AG04449 (cell line): ENCODE data around the gene DRC3.

Experiments used
- CTCF ChIA-PET: fragments of 350-600 bp; formaldehyde crosslinking; extraction: SDS; loops from one replicate; lab custom pipeline; 2021; ENCODE audit warnings: antibody characterized with exemption; lab: Yijun Ruan, JAX
- POLR2A ChIA-PET: fragments of 400-600, 350-600 bp; formaldehyde crosslinking; extraction: SDS; loops from one replicate; lab custom pipeline; 2020; ENCODE audit warnings: antibody characterized with exemption, inconsistent platforms; lab: Yijun Ruan, JAX
- DNase-seq: peaks from one replicate; pipeline ENCODE4 v3.0.0-alpha.2; 2010; ENCODE audit warnings: low read depth, low spot score
- H3K4me3 ChIP-seq: 2 replicates; pipeline ENCODE4 v1.5.1; 2011; ENCODE audit warnings: low read depth, mild to moderate bottlenecking, control low read depth, low read length
- TF ChIP-seq, protein P1 (sequence below): IDR thresholded peaks from one replicate; pipeline ENCODE4 v1.5.1; 2011; ENCODE audit warnings: mild to moderate bottlenecking, moderate library complexity, low read length, control low read depth, inconsistent platforms; ENCODE audit not compliant: insufficient read depth; ENCODE audit errors: missing control alignments

The DRC3 gene

DNA sequence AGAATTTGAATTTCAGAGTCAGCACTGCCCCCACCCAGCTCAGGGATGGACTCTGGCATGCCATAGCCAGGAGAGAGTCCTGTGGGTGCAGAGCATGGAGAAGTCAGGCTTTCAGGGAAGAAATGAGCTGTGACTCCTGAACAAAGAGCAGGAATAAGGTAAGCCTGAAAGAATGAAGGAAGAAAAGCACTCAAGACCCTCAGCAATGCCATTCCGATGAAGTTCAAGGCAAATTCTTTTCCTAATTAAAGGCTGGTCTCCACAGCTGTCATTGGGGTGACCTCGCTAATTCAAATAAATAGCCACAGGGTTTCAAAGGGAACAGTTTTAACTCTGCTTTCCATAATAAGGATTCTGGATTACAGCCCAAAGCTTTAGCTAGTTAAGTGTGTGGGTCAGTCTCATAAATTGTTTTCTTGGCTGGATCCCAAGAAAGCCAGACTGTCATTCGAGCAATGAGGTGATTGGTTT, 32.2 kb upstream of the DRC3 start:
- H3K4me3 ChIP-seq, result no peak overlapping the region
- POLR2A ChIA-PET, result interaction anchor here (1.3 kb wide), 1 partner anchor 19 kb away, joined by 3 read pairs; no protein-coding TSS in a partner anchor
- DNase-seq, result no peak
- CTCF ChIA-PET, result interaction anchor here (1.0 to 8.5 kb wide), 3 partner anchors 21 to 93 kb away, joined by 3 to 56 read pairs (median 4); no protein-coding TSS in a partner anchor
- TF ChIP-seq, protein P1, sequence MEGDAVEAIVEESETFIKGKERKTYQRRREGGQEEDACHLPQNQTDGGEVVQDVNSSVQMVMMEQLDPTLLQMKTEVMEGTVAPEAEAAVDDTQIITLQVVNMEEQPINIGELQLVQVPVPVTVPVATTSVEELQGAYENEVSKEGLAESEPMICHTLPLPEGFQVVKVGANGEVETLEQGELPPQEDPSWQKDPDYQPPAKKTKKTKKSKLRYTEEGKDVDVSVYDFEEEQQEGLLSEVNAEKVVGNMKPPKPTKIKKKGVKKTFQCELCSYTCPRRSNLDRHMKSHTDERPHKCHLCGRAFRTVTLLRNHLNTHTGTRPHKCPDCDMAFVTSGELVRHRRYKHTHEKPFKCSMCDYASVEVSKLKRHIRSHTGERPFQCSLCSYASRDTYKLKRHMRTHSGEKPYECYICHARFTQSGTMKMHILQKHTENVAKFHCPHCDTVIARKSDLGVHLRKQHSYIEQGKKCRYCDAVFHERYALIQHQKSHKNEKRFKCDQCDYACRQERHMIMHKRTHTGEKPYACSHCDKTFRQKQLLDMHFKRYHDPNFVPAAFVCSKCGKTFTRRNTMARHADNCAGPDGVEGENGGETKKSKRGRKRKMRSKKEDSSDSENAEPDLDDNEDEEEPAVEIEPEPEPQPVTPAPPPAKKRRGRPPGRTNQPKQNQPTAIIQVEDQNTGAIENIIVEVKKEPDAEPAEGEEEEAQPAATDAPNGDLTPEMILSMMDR, result no peak

DNA sequence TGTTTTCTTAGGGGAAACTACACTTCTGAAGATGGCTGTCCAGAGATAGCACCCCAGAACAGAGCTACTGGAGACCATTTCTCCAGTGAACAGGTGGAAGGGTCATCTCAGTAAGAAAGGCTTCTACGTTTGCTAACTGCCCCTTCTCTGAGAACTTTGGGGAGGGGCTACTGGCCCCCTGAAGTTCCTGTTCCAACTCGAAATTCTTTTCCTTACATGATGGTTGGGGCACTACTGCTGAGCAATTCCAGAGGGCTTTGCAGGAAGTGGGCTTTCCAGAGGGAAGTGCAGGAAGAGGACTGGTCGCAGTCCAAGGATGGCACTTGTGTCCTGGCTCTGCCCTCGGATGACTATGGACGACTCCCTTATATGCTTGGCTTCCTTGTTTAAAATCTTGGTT, 31.6 kb upstream of the DRC3 start:
- POLR2A ChIA-PET, result interaction anchor here (1.3 kb wide), 1 partner anchor 20 kb away, joined by 3 read pairs; no protein-coding TSS in a partner anchor
- TF ChIP-seq, protein P1, result no peak
- DNase-seq, result no peak
- H3K4me3 ChIP-seq, result no peak overlapping the region
- CTCF ChIA-PET, result interaction anchor here (1.0 to 8.5 kb wide), 3 partner anchors 21 to 93 kb away, joined by 3 to 56 read pairs (median 4); no protein-coding TSS in a partner anchor

DNA sequence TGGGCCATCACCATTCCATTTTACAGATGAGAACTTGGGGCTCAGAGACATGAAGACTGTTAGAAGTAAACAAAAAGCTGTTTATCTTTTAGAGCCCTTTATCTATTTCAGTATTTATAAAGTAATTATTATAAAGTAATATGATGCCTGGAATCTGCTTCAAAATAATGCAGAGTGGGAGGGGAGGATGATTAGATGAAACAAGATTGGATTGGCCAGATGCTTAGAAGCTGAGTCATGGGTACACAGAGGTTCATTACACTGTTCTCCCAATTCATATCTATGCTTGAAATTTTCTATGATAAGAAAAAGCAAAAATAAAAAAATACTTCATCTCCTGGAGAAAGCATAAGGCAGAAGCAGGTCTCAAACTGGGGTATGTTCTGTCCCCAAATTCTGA, 29.8 kb upstream of the DRC3 start:
- CTCF ChIA-PET, result interaction anchor here (2.1 to 8.5 kb wide), 2 partner anchors 23 to 52 kb away, joined by 4 to 56 read pairs; no protein-coding TSS in a partner anchor
- H3K4me3 ChIP-seq, result no peak overlapping the region
- no peak for DNase-seq
- POLR2A ChIA-PET, result no interaction called here
- TF ChIP-seq, protein P1, result no peak

DNA sequence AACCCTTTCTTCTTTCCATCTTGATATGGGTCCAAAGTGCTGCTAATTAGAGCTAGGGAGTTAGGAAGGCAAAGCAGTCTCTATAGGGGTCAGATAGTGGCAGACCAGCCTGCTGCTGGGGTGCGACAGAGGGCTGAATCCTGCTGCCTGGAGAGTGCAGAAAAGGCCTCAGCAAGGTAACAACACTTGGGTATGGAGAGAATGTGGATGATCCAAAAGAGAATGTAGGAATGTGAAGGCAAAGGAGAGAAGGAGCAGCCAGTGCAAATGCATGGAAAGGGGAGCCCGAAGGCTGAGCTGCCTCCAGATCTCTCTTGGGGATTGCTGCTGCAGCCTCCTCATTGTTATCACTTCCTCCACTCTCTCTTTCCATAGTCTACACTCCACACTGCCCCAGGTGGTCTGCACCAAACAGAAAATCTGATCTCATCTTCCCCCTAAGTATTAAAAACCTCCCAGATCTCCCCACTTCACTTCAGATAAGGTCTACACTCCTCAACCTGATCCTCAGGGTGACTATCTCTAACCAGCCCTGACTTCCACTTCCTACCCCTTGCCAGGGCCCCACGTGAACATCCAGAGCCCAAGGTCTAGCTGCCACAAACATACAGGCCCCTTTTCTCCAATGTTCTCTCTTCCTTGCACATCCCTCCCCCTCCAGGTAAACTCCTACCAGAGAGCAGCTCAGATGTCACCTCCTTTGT, 29.2 kb upstream of the DRC3 start:
- POLR2A ChIA-PET, result no interaction called here
- CTCF ChIA-PET, result interaction anchor here (2.1 to 8.5 kb wide), 2 partner anchors 24 to 52 kb away, joined by 4 to 56 read pairs; no protein-coding TSS in a partner anchor
- DNase-seq, result no peak

DNA sequence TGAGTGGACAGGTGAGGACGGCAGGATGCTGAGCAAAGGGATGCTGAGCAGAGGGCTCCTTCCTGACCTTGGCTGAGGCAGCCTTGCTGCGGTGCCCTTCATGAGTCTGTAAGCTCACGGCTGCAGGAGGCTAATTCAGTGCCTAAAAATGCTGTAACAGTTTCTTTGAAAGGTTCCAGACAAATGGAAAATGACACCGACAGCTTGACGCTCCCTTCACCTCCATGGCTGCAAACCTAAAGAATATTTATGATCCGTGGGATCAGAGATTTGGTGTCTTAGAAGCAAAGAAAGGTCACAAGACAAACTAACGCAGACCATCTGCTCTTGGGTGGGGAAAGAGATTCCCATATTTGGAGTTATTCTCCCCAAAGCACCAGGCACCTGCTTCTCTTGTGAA, 28.4 kb upstream of the DRC3 start:
- TF ChIP-seq, protein P1, result no peak
- POLR2A ChIA-PET, result interaction anchor here (1.2 kb wide), 1 partner anchor 8 kb away, joined by 3 read pairs; no protein-coding TSS in a partner anchor
- no peak for DNase-seq
- H3K4me3 ChIP-seq, result no peak overlapping the region
- CTCF ChIA-PET, result interaction anchor here (1.1 to 8.5 kb wide), 3 partner anchors 12 to 24 kb away, joined by 4 to 56 read pairs (median 8); no protein-coding TSS in a partner anchor

More for the DNA sequence above, 29.2 kb upstream of the DRC3 start:
- H3K4me3 ChIP-seq, result no peak overlapping the region
- TF ChIP-seq, protein P1, result no peak

DNA sequence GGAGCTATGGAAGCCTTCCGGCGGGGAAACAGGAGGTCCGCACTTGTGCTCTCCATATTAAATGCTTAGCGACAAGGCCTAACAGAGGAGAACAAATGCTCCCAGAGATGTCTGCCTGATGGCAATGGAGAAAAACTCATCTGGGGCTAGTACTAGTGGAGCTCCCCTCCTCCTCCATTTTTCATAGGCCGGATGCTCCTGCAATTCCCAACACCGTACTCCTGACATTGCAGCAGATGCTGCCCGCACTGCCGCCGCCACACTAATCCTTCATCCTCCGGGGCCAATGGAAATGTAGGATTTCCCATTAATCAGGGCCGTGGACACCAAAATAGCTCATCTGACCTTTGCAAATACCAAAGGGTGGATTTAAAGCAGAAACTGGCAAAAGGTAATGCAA, 27.9 kb upstream of the DRC3 start:
- ChIA-PET CTCF (interaction anchor here (0.6 to 8.5 kb wide), 8 partner anchors 9 to 53 kb away, joined by 3 to 56 read pairs (median 4); no protein-coding TSS in a partner anchor), POLR2A (interaction anchor here (0.5 to 1.2 kb wide), 2 partner anchors 9 to 160 kb away, joined by 3 read pairs; no protein-coding TSS in a partner anchor)
- DNase-seq, result no peak
- H3K4me3 ChIP-seq, result no peak overlapping the region
- TF ChIP-seq, protein P1, result no peak
